ENCODE results near the gene THOC1. TPM values are rescaled to one million over a fixed set of nuclear protein-coding genes. Genes with fewer than 3 reads are reported as not detected.

THOC1 gene
- total and polyA plus RNA-seq, 2 donors (not counting 1 experiment from before 2014, with no cell fraction given): 18.3 to 78.7 TPM

DNA sequence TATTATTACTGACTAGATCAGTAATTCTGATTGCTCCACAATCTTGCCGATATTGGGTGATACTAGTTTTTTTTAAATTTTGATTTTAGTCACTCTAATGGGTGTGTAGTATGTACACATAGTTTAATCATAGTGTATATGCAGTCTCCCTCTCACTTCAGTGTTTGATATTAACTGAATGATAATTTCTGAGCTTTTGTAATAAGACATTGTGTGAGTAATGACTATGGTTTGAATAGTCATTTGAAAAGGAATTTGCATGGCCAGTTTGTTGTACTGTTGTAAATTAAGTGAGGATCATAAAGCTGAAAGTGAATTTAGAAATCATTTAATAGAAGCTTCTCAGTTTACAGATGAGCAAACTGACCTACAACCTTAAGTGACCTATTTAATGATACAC is 76.1 kb downstream of the THOC1 start:
- Mint-ChIP-seq H3K27me3 (no peaks in the 10 kb centered on the region), H3K27ac (no peak overlapping the region), H3K4me3 (no peak overlapping the region), H3K9me3 (ENCODE audit: insufficient read depth) (no peaks in the 10 kb centered on the region), H3K4me1 (peaks cover 3% of the 10 kb centered on the region)
- H3K4me1 ChIP-seq (ENCODE audit: control insufficient read depth in 2 of 2, insufficient read depth in 2 of 2, low read length in 2 of 2): no peaks in the 10 kb centered on the region
- TF ChIP-seq, protein P1, sequence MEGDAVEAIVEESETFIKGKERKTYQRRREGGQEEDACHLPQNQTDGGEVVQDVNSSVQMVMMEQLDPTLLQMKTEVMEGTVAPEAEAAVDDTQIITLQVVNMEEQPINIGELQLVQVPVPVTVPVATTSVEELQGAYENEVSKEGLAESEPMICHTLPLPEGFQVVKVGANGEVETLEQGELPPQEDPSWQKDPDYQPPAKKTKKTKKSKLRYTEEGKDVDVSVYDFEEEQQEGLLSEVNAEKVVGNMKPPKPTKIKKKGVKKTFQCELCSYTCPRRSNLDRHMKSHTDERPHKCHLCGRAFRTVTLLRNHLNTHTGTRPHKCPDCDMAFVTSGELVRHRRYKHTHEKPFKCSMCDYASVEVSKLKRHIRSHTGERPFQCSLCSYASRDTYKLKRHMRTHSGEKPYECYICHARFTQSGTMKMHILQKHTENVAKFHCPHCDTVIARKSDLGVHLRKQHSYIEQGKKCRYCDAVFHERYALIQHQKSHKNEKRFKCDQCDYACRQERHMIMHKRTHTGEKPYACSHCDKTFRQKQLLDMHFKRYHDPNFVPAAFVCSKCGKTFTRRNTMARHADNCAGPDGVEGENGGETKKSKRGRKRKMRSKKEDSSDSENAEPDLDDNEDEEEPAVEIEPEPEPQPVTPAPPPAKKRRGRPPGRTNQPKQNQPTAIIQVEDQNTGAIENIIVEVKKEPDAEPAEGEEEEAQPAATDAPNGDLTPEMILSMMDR (IDR thresholded peaks at IDR 0.05): no peak
- TF ChIP-seq EZH2 (IDR thresholded peaks at IDR 0.05; ENCODE audit: borderline replicate concordance, insufficient read depth, low read depth, low read length, poor library complexity, severe bottlenecking): no peak
- no peak for ATAC-seq (ENCODE audit: low read depth)
- peaks cover 22% of the 10 kb centered on the region for H3K79me2 ChIP-seq (ENCODE audit: control insufficient read depth, insufficient read depth, low read length)
- no peak overlapping the region for H3K9ac ChIP-seq (ENCODE audit: low read length)
- no peak overlapping the region for H3K4me2 ChIP-seq (replicated peaks; ENCODE audit: low read depth, low read length, poor library complexity, severe bottlenecking)
- intact Hi-C loops (cut with micrococcal nuclease): no loop called here
- no peak overlapping the region for H2AFZ ChIP-seq (ENCODE audit: insufficient read depth, low read depth, low read length, poor library complexity, severe bottlenecking)
- no peak overlapping the region for H3K4me3 ChIP-seq (ENCODE audit: control extremely low read depth in 1 of 5, extremely low read depth in 1 of 5, insufficient read depth in 1 of 5, low read depth in 2 of 5, low read length in 4 of 5)
- peaks cover 0 to 9% of the 10 kb centered on the region in 2 experiments for H3K36me3 ChIP-seq (replicated peaks in 1 of 2; ENCODE audit: control extremely low read depth in 1 of 2, control insufficient read depth in 1 of 2, extremely low read depth in 1 of 2, insufficient read depth in 2 of 2, low read length in 1 of 2)
- H3K9me3 ChIP-seq (ENCODE audit: control extremely low read depth in 1 of 3, control insufficient read depth in 2 of 3, insufficient read depth in 1 of 3, low read length in 2 of 3): no peaks in the 10 kb centered on the region
- no peak overlapping the region for H3K27ac ChIP-seq (ENCODE audit: low read length in 2 of 2)
- DNase-seq: no peak
- POLR2A ChIA-PET: no interaction called here
- CTCF ChIA-PET: no interaction called here
- peaks cover 8% of the 10 kb centered on the region for H4K20me1 ChIP-seq (ENCODE audit: control insufficient read depth, insufficient read depth, low read length, poor library complexity, severe bottlenecking)
- WGBS (ENCODE audit: insufficient coverage): no CpG with 5 or more reads among the region's 1 CpG
- no peaks in the 10 kb centered on the region for H3K27me3 ChIP-seq (replicated peaks in 1 of 4; ENCODE audit: control extremely low read depth in 1 of 4, control insufficient read depth in 3 of 4, insufficient read depth in 4 of 4, low read length in 3 of 4)

DNA sequence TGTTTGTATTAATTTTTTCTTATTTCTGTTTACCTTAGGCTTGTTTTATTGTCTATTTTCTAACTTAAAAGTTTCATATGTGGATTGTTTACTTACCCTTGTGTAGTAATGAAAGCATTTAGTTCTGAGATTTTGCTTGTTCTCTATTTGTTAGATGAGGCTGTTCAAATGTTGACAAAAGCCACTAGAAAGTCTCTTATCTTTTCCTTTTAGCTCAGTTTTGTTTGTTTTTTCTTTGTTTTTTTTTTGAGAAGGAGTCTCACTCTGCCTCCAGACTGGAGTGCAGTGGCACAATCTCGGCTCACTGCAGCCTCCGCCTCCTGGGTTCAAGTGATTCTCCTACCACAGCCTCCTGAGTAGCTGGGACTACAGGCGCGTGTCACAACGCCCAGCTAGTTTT is 78.6 kb downstream of the THOC1 start:
- peaks cover 22% of the 10 kb centered on the region for H3K79me2 ChIP-seq (ENCODE audit: control insufficient read depth, insufficient read depth, low read length)
- no peaks in the 10 kb centered on the region for H3K36me3 ChIP-seq (replicated peaks in 1 of 2; ENCODE audit: control extremely low read depth in 1 of 2, control insufficient read depth in 1 of 2, extremely low read depth in 1 of 2, insufficient read depth in 2 of 2, low read length in 1 of 2)
- CTCF ChIA-PET: no interaction called here

More for the DNA sequence above, 78.6 kb downstream of the THOC1 start:
- Histone ChIP-seq H3K4me3 (ENCODE audit: control extremely low read depth in 1 of 5, extremely low read depth in 1 of 5, insufficient read depth in 1 of 5, low read depth in 2 of 5, low read length in 4 of 5) (no peak overlapping the region), H2AFZ (ENCODE audit: insufficient read depth, low read depth, low read length, poor library complexity, severe bottlenecking) (no peak overlapping the region), H4K20me1 (ENCODE audit: control insufficient read depth, insufficient read depth, low read length, poor library complexity, severe bottlenecking) (peaks cover 14% of the 10 kb centered on the region), H3K27ac (ENCODE audit: low read length in 2 of 2) (no peak overlapping the region), H3K9me3 (ENCODE audit: control extremely low read depth in 1 of 3, control insufficient read depth in 2 of 3, insufficient read depth in 1 of 3, low read length in 2 of 3) (no peaks in the 10 kb centered on the region), H3K4me2 (replicated peaks; ENCODE audit: low read depth, low read length, poor library complexity, severe bottlenecking) (no peak overlapping the region), H3K4me1 (ENCODE audit: control insufficient read depth in 2 of 2, insufficient read depth in 2 of 2, low read length in 2 of 2) (no peaks in the 10 kb centered on the region), H3K27me3 (replicated peaks in 1 of 4; ENCODE audit: control extremely low read depth in 1 of 4, control insufficient read depth in 3 of 4, insufficient read depth in 4 of 4, low read length in 3 of 4) (no peaks in the 10 kb centered on the region), H3K9ac (ENCODE audit: low read length) (no peak overlapping the region)
- TF ChIP-seq EZH2 (IDR thresholded peaks at IDR 0.05; ENCODE audit: borderline replicate concordance, insufficient read depth, low read depth, low read length, poor library complexity, severe bottlenecking): no peak
- TF ChIP-seq, protein P1 (IDR thresholded peaks at IDR 0.05): no peak
- no peaks in the 10 kb centered on the region for H3K27me3 Mint-ChIP-seq
- ATAC-seq (ENCODE audit: low read depth): no peak
- intact Hi-C loops (cut with micrococcal nuclease): no loop called here
- WGBS (ENCODE audit: insufficient coverage): 100% methylated on average over 1 of the region's 5 CpGs
- no peak for DNase-seq
- no peaks in the 10 kb centered on the region for H3K9me3 Mint-ChIP-seq (ENCODE audit: insufficient read depth)
- no peak overlapping the region for H3K4me3 Mint-ChIP-seq
- POLR2A ChIA-PET: no interaction called here
- no peak overlapping the region for H3K27ac Mint-ChIP-seq
- peaks cover 3% of the 10 kb centered on the region for H3K4me1 Mint-ChIP-seq
